Stimulated activated CD4-positive, alpha-beta T cell treated with anti-CD3 and anti-CD28 coated beads, Interleukin-2, amount 100 ng/mL, for 24 hours (primary cell): ENCODE results near the gene ATP4A.

Source experiments
- DNase-seq, 2 donors: peaks; one replicate each; pipeline ENCODE4 v3.0.0-alpha.2; 2020

Gene ATP4A

DNA sequence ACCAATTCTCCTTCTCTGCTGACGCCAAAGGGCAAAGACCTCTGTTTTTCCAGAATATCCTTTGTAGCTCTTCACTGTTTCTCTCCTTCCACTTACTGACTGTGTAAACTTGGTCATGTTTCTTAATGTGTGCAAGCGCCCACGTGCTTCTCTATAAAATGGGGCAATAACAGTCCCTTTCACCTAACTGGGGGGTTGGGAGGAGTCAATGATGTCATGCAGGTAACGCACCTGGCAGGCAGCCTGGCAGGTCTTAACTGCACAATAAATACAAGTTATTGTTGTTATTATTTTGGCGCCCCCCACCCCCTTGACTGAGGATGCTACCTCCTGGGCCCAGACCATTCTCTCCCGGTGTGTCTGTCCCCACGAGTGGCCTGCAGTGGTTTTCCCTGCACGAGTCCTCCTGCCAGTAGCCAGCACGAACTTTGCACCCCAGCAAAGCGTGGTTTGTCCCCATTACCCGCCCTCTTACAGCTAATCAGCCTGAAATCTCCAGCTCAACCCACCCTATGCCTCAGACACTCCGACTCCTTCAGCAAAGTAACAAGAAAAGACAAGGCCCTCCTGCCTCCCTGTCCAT, 40.6 kb downstream of the ATP4A start:
- DNase-seq = no peak

- no peak for DNase-seq
These were observed 42.2 kb downstream of the ATP4A start for GRCh38 chr19:35521124-35521743.

GRCh38 chr19:35519291-35519690, 44.2 kb downstream of the ATP4A start:
- no peak for DNase-seq

DNA sequence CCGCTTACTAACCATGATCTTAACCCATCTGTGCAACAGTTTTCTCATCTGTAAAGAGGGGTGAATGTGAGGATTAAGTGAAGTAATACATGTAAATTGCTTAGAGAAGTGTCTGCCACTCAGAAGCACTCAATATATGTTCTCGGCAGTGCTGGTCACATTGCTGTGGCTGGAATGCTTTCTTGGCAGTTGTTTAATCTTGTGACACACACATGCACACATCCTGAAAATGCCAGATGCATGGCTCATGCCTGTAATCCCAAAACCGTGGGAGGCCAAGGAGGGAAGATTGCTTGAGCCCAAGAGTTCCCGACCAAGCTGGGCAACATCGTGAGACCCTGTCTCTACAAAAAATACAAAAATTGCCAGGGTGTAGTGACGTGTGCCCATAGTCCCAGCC, 45.1 kb downstream of the ATP4A start:
- DNase-seq = no peak

DNA sequence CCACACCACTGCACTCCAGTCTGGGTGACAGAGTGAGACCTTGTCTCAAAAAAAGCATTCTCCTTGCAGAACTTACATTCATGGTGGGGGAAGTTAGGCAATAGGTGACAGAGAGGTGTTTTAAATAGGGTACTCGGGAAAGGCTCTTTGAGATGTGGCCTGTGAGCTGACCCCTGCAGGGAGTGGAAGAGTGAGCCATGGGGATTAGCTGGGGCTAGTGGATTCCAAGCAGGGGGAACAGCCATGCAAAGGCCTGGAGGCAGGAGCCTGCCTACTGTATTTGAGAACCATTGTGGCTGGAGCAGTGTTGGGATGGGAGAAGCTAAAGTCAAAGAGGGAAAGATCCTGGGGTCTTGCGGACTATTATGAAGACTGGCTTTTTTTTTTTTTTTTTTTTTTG, 46.1 kb downstream of the ATP4A start:
- no peak for DNase-seq

DNA sequence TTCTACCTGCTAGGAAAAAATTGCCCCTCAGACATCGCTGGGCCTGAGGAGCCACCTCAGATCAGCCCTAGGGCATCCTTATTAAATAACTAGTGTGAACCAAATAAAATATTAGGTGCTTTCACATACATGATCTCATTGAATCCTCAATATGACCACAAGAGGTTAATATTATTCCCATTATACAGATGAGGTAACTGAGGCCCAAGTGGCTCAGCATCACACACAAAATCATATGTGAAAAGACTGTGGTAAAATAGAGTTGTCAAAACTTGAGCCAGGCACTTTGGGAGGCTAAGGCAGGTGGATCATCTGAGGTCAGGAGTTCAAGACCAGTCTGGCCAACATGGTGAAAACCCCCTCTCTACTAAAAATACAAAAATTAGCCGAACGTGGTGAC, 47.1 kb downstream of the ATP4A start:
- no peak for DNase-seq

GRCh38 chr19:35514282-35514809, 49.1 kb downstream of the ATP4A start:
- DNase-seq = no peak

GRCh38 chr19:35513628-35514281, 49.7 kb downstream of the ATP4A start, which contains the start of gene DMKN:
DMKN (minus strand) TSS chr19:35513649; CDS start chr19:35513475, 174 bp downstream.
- no peak for DNase-seq

DNA sequence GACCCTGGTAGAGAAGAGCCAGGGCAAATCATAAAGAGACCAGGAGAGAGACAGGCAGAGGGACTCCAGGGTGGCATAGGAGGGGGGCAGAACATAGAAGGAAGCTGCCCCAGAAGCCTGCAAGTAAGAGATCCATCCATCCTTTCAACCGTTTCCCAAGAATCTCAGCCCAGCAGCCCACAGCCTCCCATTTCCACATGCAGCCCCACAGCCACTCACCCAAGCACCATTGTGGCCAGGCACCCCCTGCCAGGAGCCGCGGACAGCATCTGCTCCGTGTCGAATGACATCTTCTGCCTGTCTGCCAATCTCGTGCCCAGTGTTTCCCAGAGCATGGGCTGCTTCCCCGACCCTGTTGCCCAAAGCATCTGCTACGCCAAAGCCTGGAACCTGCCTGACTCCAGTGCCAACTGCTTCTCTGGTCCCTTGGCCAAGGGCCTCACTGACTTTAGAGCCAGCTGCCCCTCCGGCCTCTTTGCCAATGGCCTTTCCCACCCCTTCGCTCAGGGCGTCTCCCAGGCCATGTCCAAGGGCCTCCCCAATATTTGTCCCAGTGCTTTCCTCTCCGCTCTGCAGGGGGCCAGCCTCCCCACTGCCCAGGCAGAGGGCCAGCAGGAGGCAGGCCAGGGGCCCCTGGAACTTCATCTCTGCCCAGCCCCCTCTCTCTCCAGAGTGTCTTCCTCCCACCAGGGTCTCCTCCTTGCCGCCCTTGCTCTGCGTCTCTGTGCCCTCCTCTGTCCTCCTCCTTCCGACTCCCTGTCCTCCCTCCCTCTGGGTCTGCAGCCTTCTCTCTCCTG, 50.4 kb downstream of the ATP4A start:
- DNase-seq = no peak

DNA sequence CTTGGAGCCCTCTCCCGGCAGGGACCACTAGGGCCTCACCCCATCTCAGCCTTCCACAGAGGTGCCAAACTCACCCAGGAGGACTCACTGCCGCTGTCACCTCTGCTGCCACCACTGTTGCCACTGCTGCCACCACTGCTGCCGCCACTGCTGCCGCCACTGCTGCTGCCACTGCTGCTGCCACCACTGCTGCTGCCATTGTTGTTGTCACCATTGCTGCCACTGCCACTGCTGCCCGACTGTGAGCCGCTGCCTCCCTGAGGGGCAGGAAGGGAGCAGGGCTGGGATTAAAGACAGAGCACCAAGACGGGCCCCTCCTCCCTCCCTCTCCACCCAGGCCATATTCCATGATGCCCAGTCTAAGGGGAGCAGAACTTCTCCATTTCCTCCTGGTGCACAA, 52.1 kb downstream of the ATP4A start:
- DNase-seq = no peak

DNA sequence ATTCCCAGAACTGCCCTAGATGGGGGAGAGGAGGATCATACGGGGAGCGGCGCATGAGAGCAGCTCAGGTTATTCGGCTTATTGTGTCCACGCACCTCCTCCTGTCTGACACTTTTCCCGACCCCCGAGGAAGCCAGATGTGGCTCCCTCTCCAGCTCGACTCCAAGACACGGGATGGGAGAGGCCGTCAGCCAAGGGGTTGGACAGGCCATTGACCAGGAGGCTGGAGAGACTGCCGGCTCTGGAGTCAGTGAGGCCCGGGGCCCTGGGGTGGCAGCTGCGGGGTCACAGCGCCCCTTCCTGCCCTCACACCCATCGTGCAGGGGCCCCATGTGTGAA, 52.9 kb downstream of the ATP4A start:
- no peak for DNase-seq

- DNase-seq = peak; percentile 85
These were observed 53.4 kb downstream of the ATP4A start for GRCh38 chr19:35509861-35510625.

GRCh38 chr19:35509018-35509652, 54.3 kb downstream of the ATP4A start:
- peak; percentile 30 to 42 for DNase-seq

DNA sequence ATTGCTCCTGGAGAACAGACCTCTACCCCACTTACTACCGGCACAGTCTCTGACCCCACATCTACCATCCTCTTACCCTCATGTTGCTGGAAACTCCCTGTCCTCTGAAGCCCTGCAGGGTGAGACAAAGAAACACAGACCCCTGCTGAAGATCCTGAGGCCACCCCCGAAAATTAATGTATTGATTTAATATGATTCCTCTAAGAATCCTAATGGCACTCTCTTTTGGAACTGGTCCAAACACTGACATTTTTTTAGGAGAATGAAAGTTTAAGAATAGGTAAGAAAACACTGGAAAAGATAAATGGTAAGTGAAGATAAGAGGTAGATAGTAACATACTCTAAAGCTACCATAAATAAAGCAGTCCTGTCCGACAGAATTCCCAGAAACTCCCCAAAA, 55.3 kb downstream of the ATP4A start:
- no peak for DNase-seq

DNA sequence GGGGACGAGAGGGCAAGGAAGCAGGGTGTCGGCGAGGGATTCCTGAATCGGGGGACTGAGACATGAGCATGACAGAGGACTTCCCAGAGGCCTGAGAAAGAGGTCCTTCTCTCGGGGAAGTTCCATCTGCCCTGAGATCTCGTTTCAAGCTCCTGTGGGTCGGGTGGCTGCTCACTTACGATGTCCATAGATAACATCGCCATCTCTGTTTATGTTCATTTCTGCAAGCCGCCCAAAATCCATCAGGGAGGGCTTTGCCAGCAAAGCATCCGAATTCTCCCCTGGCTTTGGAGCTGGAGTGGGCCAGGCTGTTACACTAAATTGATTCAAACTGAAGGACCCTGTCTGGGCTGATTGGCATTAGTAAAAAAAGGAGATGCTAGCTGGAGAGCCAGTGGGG, 55.9 kb downstream of the ATP4A start:
- no peak for DNase-seq

- DNase-seq = no peak
These were observed 57.4 kb downstream of the ATP4A start for GRCh38 chr19:35506011-35506410.

DNA sequence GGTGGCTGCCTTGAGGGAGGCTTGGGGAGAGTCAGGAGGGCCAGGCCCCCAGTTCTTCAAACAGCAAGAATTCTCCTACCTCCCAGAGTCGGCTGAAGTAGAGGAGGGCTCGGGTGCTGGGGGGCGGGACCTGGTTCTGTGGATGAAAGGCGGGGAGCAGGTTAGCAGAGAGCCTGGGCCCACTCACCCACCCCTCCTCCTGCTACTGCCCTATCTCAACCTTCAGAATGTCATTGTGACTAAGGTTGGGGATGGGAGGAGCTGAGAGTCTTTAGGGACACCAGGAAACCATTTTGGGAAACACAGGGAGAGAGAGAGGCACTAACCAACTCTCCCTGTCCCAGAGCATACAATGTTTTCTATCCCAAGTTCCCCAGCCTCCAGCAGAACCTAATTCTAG, 60.7 kb downstream of the ATP4A start:
- no peak for DNase-seq

DNA sequence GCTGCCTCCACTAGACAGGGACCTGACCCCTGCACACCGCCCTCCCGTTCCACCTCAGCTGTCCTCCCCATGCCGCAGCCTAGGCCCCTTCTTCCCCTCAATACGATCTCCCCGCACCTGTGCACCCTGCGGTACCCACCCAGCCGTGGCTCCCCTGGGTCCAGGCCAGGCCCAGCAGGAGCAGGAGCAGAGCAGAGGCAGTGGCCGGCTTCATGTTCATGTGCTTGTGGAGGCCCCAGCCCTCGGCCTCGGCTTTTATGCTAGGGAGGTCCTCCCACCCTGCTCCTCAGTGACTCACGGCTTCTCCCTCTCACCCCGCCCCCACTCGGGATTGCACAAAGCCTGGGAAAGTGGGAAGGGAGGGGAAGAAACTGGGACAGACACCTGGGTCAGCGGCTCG, 61.8 kb downstream of the ATP4A start:
- DNase-seq = no peak

- no peak for DNase-seq
These were observed 62.8 kb downstream of the ATP4A start for GRCh38 chr19:35500611-35501010.
